ENCODE measurements around the gene RAPH1.

The RAPH1 gene

DNA sequence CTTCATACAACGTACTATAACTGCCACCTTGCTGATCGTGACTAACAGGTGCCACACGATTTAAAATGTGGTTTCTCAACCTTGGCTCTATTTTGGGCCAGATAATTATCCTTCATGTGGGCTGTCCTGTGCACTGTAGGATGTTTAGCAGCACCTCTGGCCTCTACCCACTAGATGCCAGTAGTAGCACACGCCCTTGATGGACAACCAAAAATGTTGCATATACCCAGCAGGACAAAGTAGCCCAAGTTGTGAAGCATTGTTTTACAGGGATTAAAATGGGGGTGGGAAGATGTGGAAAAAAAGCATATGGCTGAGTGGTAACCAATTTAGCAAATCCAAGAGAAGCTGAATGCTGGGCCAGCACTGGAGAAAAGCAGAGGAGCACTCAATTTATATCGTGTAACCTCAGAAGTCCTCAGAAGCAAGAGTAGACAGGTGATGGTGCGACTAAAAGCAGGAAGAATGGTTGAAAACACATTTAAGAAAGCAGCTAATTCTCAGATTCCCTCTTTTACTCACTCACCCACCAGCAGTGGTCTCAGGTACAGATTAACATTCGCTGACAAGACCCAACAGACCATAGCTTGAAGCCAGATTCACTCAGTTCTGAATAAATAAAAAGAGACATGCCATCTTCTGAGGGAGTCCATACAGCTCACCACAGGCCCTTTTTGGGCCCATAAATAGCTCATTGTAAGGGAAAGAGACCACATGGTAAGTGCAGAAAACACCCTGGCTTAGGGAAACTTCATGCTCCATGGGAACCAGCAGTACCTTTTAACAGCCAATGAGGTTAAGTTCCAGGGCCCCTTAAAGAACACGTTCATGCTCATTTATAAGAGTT, 50.6 kb downstream of the RAPH1 start:
- DNase-seq (ENCODE audit: low read depth in 2 of 2, low spot score in 1 of 2), result peak in 1 of 2 donors; percentile 17

DNA sequence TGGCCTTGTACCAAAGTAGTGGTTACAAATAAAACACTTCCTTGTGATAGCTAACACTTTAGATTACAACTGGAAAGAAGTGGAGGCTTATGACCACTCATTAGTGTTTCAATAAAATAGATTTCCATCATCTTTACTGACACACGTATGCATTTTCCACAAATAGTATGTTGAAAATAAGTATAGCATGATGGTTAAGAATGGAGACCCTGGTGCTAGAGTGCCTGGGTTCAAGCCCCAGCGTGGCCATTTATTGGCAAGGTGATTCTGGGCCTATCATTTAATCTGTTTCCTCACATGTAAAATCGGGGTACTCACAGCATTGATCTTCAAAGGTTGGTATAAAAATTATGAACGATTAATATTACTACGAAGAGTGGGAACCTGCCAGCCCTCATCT, 54.5 kb downstream of the RAPH1 start:
- DNase-seq (ENCODE audit: low read depth in 2 of 2, low spot score in 1 of 2), result no peak

DNA sequence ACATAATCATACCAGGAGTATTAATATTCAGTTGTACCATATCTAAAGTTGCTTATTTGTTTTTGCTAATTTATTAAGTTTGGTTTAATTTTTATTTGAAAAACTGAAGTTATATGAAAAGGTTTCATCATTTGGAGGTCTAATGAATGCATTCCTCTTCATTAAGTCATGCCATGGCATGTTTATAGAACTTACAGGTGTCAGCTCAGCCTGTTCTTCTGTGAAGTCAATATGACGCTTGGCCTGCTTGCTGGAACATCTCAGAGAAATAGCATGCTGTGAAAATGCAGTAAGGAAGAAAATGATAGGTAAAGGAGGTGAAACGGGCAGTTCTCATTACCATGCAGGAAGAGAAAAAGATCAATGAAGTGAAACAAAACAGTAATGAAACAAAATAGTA, 58.2 kb downstream of the RAPH1 start:
- no peak for DNase-seq (ENCODE audit: low read depth in 2 of 2, low spot score in 1 of 2)

DNA sequence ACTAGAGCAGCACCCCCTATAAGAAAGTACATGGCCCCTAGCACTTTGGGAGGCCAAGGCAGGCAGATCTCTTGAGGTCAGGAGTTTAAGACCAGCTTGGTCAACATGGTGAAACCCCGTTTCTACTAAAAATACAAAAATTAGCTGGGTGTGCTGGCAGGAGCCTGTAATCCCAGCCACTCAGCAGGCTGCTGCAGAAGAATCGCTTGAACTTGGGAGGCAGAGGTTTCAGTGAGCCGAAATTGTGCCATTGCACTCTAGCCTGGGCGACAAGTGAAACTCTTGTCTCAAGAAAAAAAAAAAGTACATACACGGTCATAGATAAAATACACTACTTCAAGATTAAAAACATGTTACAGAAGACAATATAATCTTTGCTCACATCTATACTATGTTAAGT, 63.8 kb downstream of the RAPH1 start:
- no peak for DNase-seq (ENCODE audit: low read depth in 2 of 2, low spot score in 1 of 2)

DNA sequence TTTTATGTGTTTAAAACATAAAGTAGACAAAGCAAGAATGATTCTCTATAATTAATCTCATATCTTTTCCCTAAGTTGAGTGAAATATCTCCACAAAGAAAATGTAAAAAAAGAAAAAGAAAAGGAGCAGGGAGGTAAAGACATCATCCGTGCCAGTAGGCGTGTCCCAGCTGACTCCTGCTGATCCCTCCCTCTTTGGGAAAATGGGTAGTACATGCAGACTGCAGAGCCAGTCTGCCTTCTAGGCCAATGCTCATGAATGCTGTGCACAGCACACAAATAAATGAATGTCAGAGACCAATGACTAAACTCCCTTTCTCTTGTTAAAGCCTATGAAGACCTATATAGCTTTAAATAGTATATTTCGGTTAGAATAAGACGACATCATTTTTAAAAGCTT, 64.7 kb downstream of the RAPH1 start:
- no peak for DNase-seq (ENCODE audit: low read depth in 2 of 2, low spot score in 1 of 2)

DNA sequence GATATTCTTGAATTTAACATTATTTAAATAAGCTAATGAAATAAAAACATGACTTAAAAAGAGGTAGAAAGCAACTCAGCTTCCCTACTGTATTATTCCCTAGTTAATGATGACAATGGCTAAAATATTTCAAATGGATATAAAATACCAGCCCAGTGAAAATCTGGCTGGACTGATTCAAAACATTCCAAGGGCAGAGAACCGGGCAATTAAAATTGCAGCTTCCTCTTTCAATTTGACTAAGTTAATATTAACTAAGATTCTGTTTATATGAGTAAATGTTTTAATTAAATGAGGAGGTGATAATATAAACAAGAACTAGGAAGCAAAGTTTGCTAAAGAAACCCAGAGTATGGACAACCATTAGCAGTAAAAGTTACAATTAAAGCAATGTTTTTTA, 65.6 kb downstream of the RAPH1 start:
- no peak for DNase-seq (ENCODE audit: low read depth in 2 of 2, low spot score in 1 of 2)

DNA sequence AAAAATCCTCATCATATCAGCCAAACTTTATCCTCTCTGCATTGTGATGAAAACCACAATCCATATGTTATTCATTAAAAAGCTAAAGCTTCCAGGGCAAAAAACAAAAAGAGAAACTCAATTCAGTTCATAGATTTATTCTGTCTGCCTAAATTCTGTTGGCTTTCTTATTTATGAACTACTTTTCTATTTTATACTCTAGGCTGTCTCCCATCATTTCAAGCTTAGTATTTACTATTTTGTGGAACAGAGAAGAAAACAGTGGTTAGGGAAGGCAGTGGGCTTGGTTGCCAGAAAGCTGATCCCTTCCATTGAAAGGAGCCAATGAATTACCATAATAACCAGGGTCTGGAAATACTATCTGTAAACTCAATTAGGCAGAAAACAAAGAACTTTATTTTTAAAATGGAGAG, 71.8 kb downstream of the RAPH1 start:
- DNase-seq (ENCODE audit: low read depth in 2 of 2, low spot score in 1 of 2), result no peak

DNA sequence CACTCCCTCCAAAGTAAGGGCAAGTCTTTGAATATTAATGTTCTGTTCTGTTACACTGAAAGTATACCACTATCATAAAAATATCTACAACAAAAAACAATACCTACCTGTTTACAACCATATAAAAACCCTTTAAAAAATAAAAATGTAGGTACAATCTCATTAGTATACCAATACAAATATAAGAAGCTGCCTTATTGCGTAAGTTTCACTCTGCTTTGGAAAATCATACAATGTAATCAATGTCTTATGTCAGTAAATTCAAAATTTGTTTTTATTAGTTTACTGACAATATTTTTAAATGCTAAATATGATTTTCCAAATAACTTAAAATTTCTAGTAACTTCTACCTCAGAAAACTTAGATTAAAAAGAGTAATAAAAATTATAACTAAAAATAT, 72.8 kb downstream of the RAPH1 start:
- no peak for DNase-seq (ENCODE audit: low read depth in 2 of 2, low spot score in 1 of 2)

DNA sequence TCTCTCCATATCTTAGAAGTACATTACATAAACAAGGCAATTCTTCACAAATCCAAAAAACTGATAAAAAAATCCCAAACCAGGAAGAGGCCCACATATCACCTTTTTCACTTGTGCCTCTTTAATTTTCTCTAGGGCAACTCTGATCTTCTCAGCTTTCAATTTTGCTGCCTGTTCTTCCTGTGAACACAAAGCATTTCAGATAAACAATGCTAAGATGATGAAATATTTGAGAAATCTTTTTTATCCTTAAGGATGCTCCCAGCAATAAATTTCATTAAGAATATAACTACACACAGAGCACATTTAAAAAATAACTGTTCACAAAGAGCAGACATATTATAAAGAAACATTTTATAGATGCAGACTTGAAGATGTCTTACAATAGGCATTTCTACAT, 73.4 kb downstream of the RAPH1 start:
- DNase-seq (ENCODE audit: low read depth in 2 of 2, low spot score in 1 of 2), result no peak

DNA sequence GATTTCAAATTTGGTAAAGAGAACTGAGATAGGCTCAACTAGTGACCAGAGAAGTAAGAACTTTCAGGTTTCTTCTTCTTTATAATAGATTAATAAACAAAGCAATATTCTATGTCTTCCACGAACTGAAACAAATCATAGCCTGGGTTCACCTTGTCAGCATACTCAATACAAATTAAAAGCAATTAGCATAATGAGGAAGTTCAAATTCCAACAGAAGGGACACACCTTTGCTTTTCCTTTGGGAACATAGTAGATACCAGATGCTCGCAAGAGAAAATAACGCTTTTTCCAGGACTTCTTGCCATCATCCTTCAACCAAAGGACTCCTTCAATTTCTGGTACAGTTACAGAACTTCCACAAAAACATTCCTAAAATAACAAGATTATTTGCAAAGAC, 79.9 kb downstream of the RAPH1 start:
- DNase-seq (ENCODE audit: low read depth in 2 of 2, low spot score in 1 of 2), result no peak

DNA sequence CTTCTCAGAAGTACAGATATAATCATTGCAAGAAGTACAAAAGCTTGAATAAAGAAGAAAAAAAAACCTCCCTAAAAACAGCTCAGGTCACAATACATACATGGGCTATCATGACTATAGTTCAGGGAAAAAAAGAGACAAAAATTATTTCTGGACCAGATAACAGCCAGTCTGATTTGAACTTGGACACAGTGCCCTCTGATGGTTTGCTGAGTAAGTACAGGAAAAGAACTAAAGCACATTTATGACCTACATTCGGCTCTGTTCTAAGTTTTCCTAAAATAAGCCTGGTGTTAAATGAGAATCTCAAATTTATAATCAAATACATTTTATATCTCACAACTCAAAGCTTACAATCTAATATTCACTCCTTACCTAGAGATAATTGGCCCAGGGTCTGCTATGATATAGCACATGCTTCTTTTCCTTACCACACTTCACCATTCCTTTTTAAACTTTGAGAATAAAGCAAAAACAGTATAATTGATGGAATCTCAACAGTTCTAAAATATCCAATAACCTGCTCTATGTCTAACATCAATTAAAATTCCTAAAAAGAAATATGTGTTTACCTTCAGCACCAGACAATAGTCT, 81.1 kb downstream of the RAPH1 start:
- no peak for DNase-seq (ENCODE audit: low read depth in 2 of 2, low spot score in 1 of 2)

DNA sequence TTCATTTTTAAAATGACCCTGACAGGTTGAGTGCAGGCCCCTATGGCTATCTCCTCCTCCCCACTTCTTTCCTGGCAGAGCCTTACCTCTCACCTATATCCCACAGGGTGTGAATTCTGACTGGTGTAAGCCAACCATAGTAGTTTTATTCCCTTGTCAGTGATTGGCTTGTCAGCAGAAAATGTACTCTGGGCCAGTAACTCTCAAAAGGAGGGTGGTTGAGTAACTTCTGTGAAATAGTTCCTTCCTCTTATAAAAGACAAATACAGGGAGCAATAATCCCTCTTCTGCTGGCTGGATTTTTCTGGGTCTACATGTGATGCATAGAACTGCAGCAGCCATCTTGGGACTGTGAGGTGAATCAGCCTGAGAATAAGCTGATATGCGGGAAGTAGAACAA, 83.4 kb downstream of the RAPH1 start:
- DNase-seq (ENCODE audit: low read depth in 2 of 2, low spot score in 1 of 2), result no peak

DNA sequence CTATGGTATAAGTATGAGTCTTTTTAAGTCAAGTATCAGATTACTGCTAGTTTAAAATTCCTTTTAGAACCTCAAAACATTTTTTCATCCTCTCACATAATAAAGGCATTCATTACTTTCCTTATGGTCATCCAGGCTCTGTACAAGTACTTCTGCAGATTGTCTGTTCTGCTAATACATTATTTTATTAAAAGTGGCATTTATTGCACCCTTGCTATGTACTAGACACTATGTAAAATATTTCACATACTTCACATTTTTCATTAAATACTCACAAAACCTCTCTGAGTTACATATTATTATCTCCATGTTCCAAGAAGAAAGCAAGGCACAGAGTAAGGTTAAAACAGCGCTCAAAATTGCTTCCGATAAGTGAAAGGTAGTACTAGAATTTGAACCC, 84.1 kb downstream of the RAPH1 start:
- DNase-seq (ENCODE audit: low read depth in 2 of 2, low spot score in 1 of 2), result no peak

DNA sequence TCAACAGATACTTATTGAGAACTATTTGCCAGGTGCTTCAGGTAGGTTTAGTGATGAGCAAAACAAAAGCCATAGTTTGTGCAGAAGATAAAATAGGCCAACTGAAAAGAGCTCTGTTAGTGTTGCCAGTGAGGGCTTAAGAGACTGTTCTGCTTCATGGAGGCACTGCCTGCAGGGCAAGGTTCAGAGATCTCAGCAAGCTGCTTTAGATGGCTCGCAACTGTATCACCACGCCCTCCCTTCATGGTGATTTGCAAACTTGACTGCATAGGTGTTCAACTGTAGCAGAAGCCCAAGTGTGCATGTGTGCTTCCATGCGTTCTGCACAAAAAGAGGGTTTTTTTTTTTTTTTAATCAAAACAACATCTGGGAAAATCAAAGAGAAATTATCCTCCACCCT, 84.5 kb downstream of the RAPH1 start:
- no peak for DNase-seq (ENCODE audit: low read depth in 2 of 2, low spot score in 1 of 2)

DNA sequence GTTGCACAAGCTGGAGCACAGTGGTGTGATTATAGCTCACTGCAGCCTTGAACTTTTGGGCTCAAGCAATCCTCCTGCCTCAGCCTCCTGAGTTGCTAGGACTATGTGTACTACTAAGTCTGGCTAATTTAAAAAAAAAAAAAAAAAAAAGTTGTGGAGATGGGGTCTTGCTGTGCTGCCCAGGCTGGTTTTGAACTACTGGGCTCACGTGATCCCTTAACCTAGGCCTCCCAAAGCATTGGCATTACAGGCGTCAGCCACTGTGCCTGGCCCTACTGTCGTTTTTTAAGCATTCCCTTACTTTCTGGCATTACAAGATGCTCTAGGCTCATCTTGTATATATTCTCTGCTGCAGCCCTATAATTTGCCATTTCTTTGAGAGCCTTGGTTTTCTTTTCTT, 88.3 kb downstream of the RAPH1 start:
- DNase-seq (ENCODE audit: low read depth in 2 of 2, low spot score in 1 of 2), result no peak

DNA sequence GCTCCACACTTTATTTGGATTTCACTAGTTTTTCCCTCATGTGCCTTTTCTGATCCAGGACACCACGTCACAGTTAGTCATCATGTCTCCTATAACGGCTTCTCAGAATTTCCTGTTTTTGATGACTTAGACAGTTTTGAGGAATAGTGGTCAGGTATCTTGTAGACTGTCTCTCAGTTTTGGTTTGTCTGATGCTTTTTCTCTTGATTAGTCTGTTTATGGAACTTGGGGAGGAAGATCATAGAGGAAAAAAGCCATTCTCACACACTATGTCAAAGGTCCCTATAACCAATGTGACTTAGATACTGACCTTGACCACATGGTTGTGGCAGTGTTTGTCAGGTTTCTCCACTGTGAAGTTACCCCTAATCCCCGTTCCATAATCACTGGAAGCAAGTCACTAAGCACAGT, 89.0 kb downstream of the RAPH1 start:
- DNase-seq (ENCODE audit: low read depth in 2 of 2, low spot score in 1 of 2), result no peak

DNA sequence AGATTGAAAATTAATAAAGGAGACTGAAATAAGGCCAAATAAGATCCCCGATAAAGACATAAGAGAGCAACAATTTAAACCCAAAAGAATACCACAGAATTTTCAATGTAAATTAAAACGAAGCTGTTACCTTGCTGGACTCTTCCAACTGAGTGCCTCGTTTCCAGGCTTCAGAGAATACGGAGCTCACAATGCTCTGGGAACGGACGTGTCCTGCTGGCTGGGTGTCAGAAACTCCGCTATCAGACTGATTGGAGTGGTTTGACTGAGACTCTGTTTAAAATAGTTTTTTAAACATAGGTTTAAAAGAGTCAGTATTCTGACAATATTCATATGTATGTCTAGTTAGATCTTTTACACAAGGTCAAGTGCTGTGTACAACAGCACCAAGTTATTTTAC, 90.4 kb downstream of the RAPH1 start:
- DNase-seq (ENCODE audit: low read depth in 2 of 2, low spot score in 1 of 2), result no peak

DNA sequence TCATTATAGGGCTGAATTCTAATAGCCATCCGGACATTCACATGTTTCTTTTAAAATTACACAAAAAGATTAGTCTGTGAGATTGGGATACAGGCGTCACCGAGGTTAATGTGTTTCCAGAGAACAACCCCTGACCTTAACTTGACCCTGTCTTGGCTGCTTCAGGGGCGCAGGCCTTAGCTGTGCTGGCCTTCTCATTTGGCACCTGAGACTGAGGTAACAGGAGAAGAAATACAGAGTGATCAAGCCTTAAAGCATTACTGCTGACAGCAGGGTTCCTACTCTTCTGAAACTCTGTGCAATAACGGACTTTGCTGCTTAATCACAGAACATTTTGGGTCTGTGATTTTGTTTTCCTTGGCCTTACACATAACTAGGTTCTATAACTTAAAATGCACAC, 92.6 kb downstream of the RAPH1 start:
- no peak for DNase-seq (ENCODE audit: low read depth in 2 of 2, low spot score in 1 of 2)

DNA sequence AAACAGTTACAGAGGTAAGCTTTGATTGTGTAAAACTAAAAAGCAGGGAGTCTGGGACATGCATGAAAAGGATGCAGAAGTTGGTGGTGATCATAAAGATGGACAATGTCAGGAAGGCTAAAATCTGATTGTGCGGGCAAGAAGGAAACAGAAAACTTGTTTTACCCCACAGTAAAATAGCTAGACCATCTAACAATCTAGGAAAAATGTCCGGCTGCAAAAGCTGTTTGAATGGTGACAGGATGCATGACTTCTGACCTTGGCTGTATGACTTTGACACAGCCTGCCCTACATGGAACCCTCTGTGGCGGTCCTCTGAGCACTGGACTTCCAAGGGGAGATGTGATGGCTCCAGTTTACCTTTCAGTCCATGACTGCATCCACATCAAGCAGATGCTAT, 93.6 kb downstream of the RAPH1 start:
- DNase-seq (ENCODE audit: low read depth in 2 of 2, low spot score in 1 of 2), result no peak

DNA sequence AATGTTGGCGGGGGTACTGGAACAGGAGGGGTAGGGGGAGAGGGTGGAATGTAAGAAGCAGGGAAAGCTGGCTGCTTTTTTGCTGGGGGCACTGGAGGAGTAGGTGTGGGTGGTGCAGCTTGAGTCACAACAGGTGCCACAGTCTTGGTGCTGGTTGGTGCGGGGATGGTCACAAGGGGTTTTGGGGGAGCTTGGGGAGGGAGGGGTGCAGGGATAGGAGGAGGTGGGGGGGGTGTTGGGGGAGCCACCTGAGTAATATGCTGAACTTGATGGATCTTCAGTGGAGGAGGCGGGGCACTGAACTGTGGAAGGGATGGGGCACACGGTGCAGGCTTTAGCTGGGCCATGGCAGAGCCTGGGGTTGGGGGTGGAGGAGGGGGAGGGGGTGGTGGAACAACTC, 94.4 kb downstream of the RAPH1 start:
- DNase-seq (ENCODE audit: low read depth in 2 of 2, low spot score in 1 of 2), result no peak

DNA sequence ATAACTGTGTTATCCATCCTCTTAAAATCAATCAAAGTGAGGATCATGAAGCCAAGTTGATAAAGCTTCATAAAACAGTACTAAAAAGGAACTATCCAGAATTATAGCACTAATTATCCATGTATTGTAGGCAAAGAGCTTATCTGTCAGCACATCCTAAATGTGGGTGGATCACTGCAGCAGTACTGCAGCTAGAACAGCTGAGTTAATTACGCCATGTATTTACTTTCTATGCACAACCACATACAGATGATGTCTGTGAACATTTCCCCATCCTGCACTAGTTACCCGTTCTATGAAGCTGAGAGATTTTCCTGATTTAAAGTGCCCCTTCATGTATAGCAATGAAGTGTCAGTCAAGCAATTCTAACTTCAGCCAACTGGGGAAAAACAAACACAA, 96.6 kb downstream of the RAPH1 start:
- DNase-seq (ENCODE audit: low read depth in 2 of 2, low spot score in 1 of 2), result no peak

DNA sequence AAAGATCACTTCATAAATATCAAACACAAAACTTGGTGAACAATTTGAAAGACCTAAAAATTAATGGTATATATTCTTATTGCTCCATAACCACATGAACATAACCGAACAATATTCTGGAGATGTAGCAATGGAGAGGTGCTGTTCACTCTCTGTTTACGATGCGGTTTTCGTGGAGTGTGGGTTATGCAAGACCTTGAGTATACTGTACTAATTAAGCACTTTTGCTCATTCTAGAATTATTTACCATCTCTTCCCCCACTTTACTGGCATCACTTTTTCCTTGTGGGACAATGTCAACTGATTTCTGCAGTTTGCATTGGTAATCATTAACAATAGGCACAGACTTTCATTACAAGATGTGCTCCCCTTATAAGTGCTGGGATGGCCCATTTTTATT, 97.6 kb downstream of the RAPH1 start:
- DNase-seq (ENCODE audit: low read depth in 2 of 2, low spot score in 1 of 2), result no peak

DNA sequence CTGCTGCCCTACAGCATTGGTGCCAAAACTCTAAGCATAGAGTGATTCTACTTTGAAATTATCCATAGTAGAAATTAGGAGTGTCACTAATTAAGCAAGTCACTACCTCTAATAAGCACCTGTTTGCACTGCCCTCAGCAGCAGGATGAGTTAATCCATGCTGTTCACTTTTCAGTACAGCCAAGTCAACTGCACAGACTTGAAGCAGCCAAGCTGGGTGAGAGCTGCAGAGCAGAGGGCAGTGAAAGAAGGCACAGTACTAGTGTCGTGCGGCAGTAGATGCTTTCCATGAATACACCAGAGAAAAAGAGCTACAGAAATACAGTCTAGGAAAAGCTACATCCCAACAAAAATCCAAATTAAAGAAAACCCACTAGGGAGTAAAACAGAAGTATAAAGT, 98.6 kb downstream of the RAPH1 start:
- DNase-seq (ENCODE audit: low read depth in 2 of 2, low spot score in 1 of 2), result no peak

Measured in stimulated activated CD8-positive, alpha-beta memory T cell treated with anti-CD3 and anti-CD28 coated beads, Interleukin-4, amount 100 ng/mL, for 1 hour (primary cell).